Caco-2 (cell line): ENCODE data around the gene ZNF382. TPM values are rescaled to one million over a fixed set of nuclear protein-coding genes. Genes with fewer than 3 reads are reported as not detected.

Experiments used
- BruUV-seq: library from RNA; stranded (reverse); fragments of 400-500 nt; replicated peaks from 2 replicates; lab custom pipeline; 2021; lab: Mats Ljungman, UMichigan
- CTCF ChIA-PET: fragments of 300-600 bp; sonication (Branson Sonifier 250); formaldehyde crosslinking; loops from one replicate; lab custom pipeline; 2022; ENCODE audit warnings: antibody characterized with exemption; lab: Charles Lee
- POLR2A ChIA-PET: fragments of 300-600 bp; sonication (Branson Sonifier 250); formaldehyde crosslinking; loops from one replicate; lab custom pipeline; 2022; ENCODE audit warnings: antibody characterized with exemption; lab: Charles Lee
- DNase-seq, 2 experiments: peaks; one replicate each; pipeline versions ENCODE4 v3.0.0 to v3.0.0-alpha.2; 2020 to 2022
- H3K27me3 ChIP-seq: replicated peaks from 2 replicates; pipeline ENCODE4 v1.6.0; 2011; ENCODE audit warnings: low read length; ENCODE audit not compliant: control insufficient read depth, insufficient read depth
- H3K36me3 ChIP-seq: 2 replicates; pipeline ENCODE4 v1.5.1; 2011; ENCODE audit warnings: low read length; ENCODE audit not compliant: control insufficient read depth, insufficient read depth
- H3K4me1 ChIP-seq: fragments of 250-450 bp; sonication (Bioruptor Pico); 2 replicates; pipeline ENCODE4 v1.5.1; 2020; ENCODE audit warnings: mild to moderate bottlenecking
- H3K4me3 ChIP-seq: 2 replicates; pipeline ENCODE4 v1.5.1; 2011; ENCODE audit warnings: low read depth, mild to moderate bottlenecking, control low read depth, low read length
- H3K9me3 ChIP-seq: fragments of 250-450 bp; sonication (Bioruptor Pico); 2 replicates; pipeline ENCODE4 v1.5.1; 2020; ENCODE audit warnings: mild to moderate bottlenecking, moderate library complexity
- H3K27ac Mint-ChIP-seq: one replicate; pipeline ENCODE4 v1.8.0; 2022; ENCODE audit warnings: mixed read lengths; ENCODE audit not compliant: unreplicated experiment
- H3K27me3 Mint-ChIP-seq: one replicate; pipeline ENCODE4 v1.8.0; 2022; ENCODE audit warnings: mixed read lengths; ENCODE audit not compliant: insufficient read depth, unreplicated experiment
- H3K36me3 Mint-ChIP-seq: one replicate; pipeline ENCODE4 v1.8.0; 2022; ENCODE audit warnings: mild to moderate bottlenecking, mixed read lengths; ENCODE audit not compliant: insufficient read depth, unreplicated experiment
- H3K4me1 Mint-ChIP-seq: one replicate; pipeline ENCODE4 v1.8.0; 2022; ENCODE audit warnings: low read depth, mixed read lengths; ENCODE audit not compliant: unreplicated experiment
- H3K4me3 Mint-ChIP-seq: one replicate; pipeline ENCODE4 v1.8.0; 2022; ENCODE audit warnings: mild to moderate bottlenecking, moderate library complexity, mixed read lengths; ENCODE audit not compliant: unreplicated experiment
- H3K9me3 Mint-ChIP-seq: one replicate; pipeline ENCODE4 v1.8.0; 2022; ENCODE audit warnings: mixed read lengths; ENCODE audit not compliant: unreplicated experiment
- intact Hi-C: fragments of 100-400 bp; cut with micrococcal nuclease; formaldehyde crosslinking; loops from one replicate; pipeline ENCODE4 v1.10.0; 2022; ENCODE audit not compliant: unreplicated experiment
- total RNA-seq: library from RNA; stranded (reverse); gene quantifications from 2 replicates; pipeline ENCODE4 v1.2.3, GENCODE V29; 2022
- TF ChIP-seq, protein P1 (sequence below), 2 experiments: fragments of 200-600 bp in 1 of 2; IDR thresholded peaks; 1 replicate in 1 of 2; 2 replicates in 1 of 2; pipeline versions ENCODE4 v1.5.1 to v1.8.0; 2011 to 2022; ENCODE audit warnings: antibody characterized with exemption in 1 of 2, control low read depth in 1 of 2, inconsistent platforms in 1 of 2, low read depth in 1 of 2, low read length in 1 of 2, mild to moderate bottlenecking in 1 of 2, moderate library complexity in 1 of 2; ENCODE audit not compliant: insufficient read depth in 1 of 2, severe bottlenecking in 1 of 2, unreplicated experiment in 1 of 2

The ZNF382 gene
- total RNA-seq, 1 experiment from 2014 or later: 0.50 TPM

DNA sequence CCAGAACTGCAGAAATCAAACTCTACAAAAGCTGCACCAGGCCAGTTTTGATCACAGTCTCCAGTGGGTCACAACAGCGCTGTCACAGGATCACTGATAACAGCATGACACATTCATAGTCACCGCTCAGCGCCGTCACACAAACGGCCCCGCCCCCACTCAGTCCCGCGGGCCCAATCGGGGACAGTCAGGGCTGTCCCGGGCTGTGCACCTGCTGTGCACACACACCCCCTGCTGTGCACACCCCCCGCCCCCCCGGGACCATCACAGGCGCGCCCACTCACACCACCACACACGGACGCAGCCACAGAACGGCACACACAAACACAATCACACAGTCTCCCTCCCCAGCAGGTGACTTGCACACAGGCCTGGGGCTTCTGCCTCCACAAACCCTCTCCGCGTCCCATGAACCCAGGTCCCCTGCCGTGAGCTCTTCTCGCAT lies 435 bp upstream of the ZNF382 start:
- H3K27me3 ChIP-seq: no peaks in the 10 kb centered on the region
- DNase-seq: no peak
- Mint-ChIP-seq H3K4me1 (no peaks in the 10 kb centered on the region), H3K4me3 (no peak overlapping the region), H3K27me3 (no peaks in the 10 kb centered on the region), H3K27ac (no peak overlapping the region), H3K36me3 (no peaks in the 10 kb centered on the region), H3K9me3 (peaks cover 29% of the 10 kb centered on the region)
- ChIA-PET CTCF (no interaction called here), POLR2A (no interaction called here)
- no peak overlapping the region for H3K4me3 ChIP-seq
- TF ChIP-seq, protein P1, sequence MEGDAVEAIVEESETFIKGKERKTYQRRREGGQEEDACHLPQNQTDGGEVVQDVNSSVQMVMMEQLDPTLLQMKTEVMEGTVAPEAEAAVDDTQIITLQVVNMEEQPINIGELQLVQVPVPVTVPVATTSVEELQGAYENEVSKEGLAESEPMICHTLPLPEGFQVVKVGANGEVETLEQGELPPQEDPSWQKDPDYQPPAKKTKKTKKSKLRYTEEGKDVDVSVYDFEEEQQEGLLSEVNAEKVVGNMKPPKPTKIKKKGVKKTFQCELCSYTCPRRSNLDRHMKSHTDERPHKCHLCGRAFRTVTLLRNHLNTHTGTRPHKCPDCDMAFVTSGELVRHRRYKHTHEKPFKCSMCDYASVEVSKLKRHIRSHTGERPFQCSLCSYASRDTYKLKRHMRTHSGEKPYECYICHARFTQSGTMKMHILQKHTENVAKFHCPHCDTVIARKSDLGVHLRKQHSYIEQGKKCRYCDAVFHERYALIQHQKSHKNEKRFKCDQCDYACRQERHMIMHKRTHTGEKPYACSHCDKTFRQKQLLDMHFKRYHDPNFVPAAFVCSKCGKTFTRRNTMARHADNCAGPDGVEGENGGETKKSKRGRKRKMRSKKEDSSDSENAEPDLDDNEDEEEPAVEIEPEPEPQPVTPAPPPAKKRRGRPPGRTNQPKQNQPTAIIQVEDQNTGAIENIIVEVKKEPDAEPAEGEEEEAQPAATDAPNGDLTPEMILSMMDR (IDR thresholded peaks at IDR 0.05; ENCODE audit: insufficient read depth in 1 of 2, low read depth in 1 of 2, low read length in 1 of 2, severe bottlenecking in 1 of 2, unreplicated experiment in 1 of 2): no peak
- no peaks in the 10 kb centered on the region for H3K4me1 ChIP-seq
- no TSS peak for BruUV-seq
- no peaks in the 10 kb centered on the region for H3K36me3 ChIP-seq
- intact Hi-C loops: no loop called here
- H3K9me3 ChIP-seq: peaks cover 16% of the 10 kb centered on the region

DNA sequence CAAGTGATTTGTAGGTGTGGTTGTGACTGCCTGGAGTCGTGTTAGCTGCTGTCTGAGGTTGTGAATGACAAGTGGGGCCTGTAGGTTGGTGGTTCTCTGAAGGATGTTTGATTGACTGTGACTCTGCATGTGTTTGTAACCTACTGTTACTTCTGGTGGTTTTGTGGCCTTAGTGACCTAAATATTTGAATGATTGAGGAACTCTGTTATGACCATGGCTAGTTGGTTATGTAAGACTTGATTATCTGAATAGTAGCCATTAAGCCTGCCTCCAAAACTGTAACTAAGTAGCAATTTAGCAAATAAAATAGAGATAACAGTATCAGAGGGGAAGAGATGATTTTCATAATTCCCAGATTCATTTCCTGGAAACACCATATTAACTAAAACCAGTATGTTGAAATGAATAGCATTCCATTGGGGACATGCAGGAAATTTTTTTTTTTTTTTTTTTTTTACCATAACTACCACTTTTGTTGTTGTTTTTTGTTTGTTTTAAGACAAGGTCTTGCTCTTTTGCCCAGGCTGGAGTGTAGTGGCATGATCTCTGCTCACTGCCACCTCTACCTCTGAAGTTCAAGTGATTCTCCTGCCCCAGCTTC lies 865 bp downstream of the ZNF382 start:
- POLR2A ChIA-PET: no interaction called here
- H3K4me3 ChIP-seq: no peak overlapping the region
- no TSS peak for BruUV-seq

DNA sequence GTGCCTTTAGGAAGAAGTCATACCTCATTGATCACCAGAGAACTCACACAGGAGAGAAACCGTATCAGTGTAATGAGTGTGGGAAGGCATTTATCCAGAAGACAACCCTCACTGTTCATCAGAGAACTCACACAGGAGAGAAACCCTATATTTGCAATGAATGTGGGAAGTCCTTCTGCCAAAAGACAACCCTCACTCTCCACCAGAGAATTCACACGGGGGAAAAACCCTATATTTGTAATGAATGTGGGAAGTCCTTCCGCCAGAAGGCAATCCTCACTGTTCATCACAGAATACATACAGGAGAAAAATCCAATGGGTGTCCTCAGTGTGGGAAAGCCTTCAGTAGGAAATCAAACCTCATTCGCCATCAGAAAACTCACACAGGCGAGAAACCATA lies 21.9 kb downstream of the ZNF382 start:
- DNase-seq: no peak
- no peaks in the 10 kb centered on the region for H3K27me3 ChIP-seq
- no peaks in the 10 kb centered on the region for H3K27me3 Mint-ChIP-seq
- no peak overlapping the region for H3K4me3 Mint-ChIP-seq
- intact Hi-C loops: no loop called here
- H3K9me3 ChIP-seq: peaks cover 39% of the 10 kb centered on the region
- no peak overlapping the region for H3K4me3 ChIP-seq
- BruUV-seq: no TSS peak
- peaks cover 47% of the 10 kb centered on the region for H3K9me3 Mint-ChIP-seq
- CTCF ChIA-PET: no interaction called here
- H3K27ac Mint-ChIP-seq: no peak overlapping the region
- POLR2A ChIA-PET: no interaction called here
- H3K36me3 ChIP-seq: no peaks in the 10 kb centered on the region
- no peaks in the 10 kb centered on the region for H3K4me1 ChIP-seq
- no peaks in the 10 kb centered on the region for H3K4me1 Mint-ChIP-seq
- H3K36me3 Mint-ChIP-seq: no peaks in the 10 kb centered on the region
- TF ChIP-seq, protein P1 (IDR thresholded peaks at IDR 0.05; ENCODE audit: insufficient read depth in 1 of 2, low read depth in 1 of 2, low read length in 1 of 2, severe bottlenecking in 1 of 2, unreplicated experiment in 1 of 2): no peak

More for the DNA sequence above, 865 bp downstream of the ZNF382 start:
- H3K27ac Mint-ChIP-seq: no peak overlapping the region
- H3K4me3 Mint-ChIP-seq: no peak overlapping the region
- peaks cover 30% of the 10 kb centered on the region for H3K9me3 Mint-ChIP-seq
- CTCF ChIA-PET: no interaction called here
- Histone ChIP-seq H3K36me3 (no peaks in the 10 kb centered on the region), H3K9me3 (peaks cover 16% of the 10 kb centered on the region), H3K27me3 (no peaks in the 10 kb centered on the region), H3K4me1 (no peaks in the 10 kb centered on the region)
- H3K36me3 Mint-ChIP-seq: no peaks in the 10 kb centered on the region
- intact Hi-C loops: no loop called here
- TF ChIP-seq, protein P1 (IDR thresholded peaks at IDR 0.05; ENCODE audit: insufficient read depth in 1 of 2, low read depth in 1 of 2, low read length in 1 of 2, severe bottlenecking in 1 of 2, unreplicated experiment in 1 of 2): no peak
- DNase-seq: no peak
- H3K27me3 Mint-ChIP-seq: no peaks in the 10 kb centered on the region
- no peaks in the 10 kb centered on the region for H3K4me1 Mint-ChIP-seq
